Breast epithelium (tissue), 4 donors: ENCODE data around the gene CHD3. TPM values are rescaled to one million over a fixed set of nuclear protein-coding genes. Genes with fewer than 3 reads are reported as not detected.

Experiments
- DNase-seq, 2 donors: peaks; one replicate each; pipeline ENCODE4 v3.0.0-alpha.2; 2019; ENCODE audit warnings: low spot score in 2 of 2
- H3K27ac ChIP-seq, 2 donors: fragments of 200-600 bp; sonication (generic) in 1 of 2; one replicate each; pipeline ENCODE4 v1.5.1; 2016 to 2019; ENCODE audit warnings: mild to moderate bottlenecking in 1 of 2
- H3K27me3 ChIP-seq, 2 donors: fragments of 200-600 bp; sonication (generic) in 1 of 2; one replicate each; pipeline versions ENCODE4 v1.5.1 to v1.6.0; 2017 to 2019; ENCODE audit warnings: control low read depth in 1 of 2, mild to moderate bottlenecking in 1 of 2
- H3K36me3 ChIP-seq: fragments of 200-600 bp; one replicate; pipeline ENCODE4 v1.5.1; 2019
- H3K4me1 ChIP-seq, 2 donors: fragments of 200-600 bp; sonication (generic); one replicate each; pipeline ENCODE4 v1.5.1; 2016 to 2019; ENCODE audit warnings: control low read depth in 1 of 2
- H3K4me3 ChIP-seq, 3 donors: fragments of 200-600 bp; sonication (generic); 1 replicate in 2 of 3; 2 replicates in 1 of 3; pipeline ENCODE4 v1.5.1; 2016 to 2019; ENCODE audit warnings: mild to moderate bottlenecking in 3 of 3, moderate library complexity in 2 of 3
- H3K9me3 ChIP-seq, 2 donors: fragments of 200-600 bp; sonication (generic) in 1 of 2; one replicate each; pipeline ENCODE4 v1.5.1; 2016 to 2019; ENCODE audit warnings: control low read depth in 1 of 2
- CTCF ChIP-seq, 3 donors: fragments of 450-650 bp; IDR thresholded peaks; one replicate each; pipeline ENCODE4 v1.5.1; 2016 to 2017; ENCODE audit warnings: antibody characterized with exemption in 3 of 3, mild to moderate bottlenecking in 3 of 3, moderate library complexity in 3 of 3
- POLR2A ChIP-seq: fragments of 450-650 bp; IDR thresholded peaks from one replicate; pipeline ENCODE4 v1.6.1; 2016; ENCODE audit warnings: antibody characterized with exemption, mild to moderate bottlenecking, moderate library complexity
- POLR2AphosphoS5 ChIP-seq, 3 donors: sonication (generic); formaldehyde crosslinking; IDR thresholded peaks; one replicate each; pipeline ENCODE4 v1.6.1; 2017; ENCODE audit warnings: antibody characterized with exemption in 3 of 3
- intact Hi-C: fragments of 100-400 bp; cut with DNase I; formaldehyde crosslinking; loops from one replicate; pipeline ENCODE4 v1.15.1; 2023; ENCODE audit warnings: low total_unique reads
- total RNA-seq, 3 donors: library from RNA; depleted of rRNA; stranded (reverse); fragments of >200 nt; gene quantifications; one replicate each; pipeline ENCODE4 v1.1.0, GENCODE V29; 2016

CHD3 gene
- total RNA-seq, 3 donors from 2014 or later = 47.5 to 99.0 (median 90.0) TPM

DNA sequence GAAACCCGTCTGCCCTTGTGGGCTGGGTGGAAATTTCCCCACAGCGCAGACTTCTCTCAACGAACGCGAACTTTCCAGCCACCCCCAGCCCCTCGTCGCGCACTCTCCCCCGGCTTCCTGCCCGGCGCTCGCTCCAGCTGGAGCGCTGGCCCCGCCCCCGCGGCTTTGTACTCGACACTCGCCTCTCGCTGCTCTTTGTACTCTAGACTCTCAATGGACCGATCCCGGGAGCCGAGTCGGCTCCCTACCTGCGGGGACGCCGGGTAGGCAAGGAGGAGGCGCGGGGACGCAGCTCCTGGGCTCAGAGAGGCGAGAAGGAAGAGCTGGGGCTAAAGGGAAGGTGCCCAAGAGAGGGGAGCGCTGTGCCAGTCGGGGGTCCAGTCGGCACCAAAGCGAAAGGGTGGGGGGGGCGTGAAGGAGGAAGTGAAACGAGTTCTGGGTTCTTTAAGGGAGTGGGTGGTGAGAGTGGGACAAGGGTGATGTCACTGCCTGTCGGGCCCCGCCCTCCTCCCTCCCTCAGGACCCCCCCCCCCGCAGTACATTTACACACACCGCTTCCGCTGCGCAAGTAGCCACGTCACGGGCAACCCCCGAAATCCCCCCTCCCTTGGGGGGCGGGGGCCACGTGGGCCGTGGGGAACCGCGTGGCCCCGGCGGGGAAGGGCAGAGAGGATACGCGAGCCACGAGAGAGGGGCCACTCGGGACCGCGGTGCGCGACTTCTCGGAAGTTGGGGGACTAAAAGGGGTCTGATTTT is 44.9 kb upstream of the CHD3 start:
- intact Hi-C loops = no loop called here
- H3K27ac ChIP-seq = peak overlapping the region; percentile 96 to 98
- H3K27me3 ChIP-seq = no peaks in the 10 kb centered on the region
- no peaks in the 10 kb centered on the region for H3K36me3 ChIP-seq
- H3K4me1 ChIP-seq = peaks cover 11 to 25% of the 10 kb centered on the region in 2 donors
- no peaks in the 10 kb centered on the region for H3K9me3 ChIP-seq
- peak overlapping the region; percentile 55 to 88 (median 68) for H3K4me3 ChIP-seq
- peak; percentile 79 to 82 for DNase-seq
- TF ChIP-seq POLR2AphosphoS5 (IDR thresholded peaks at IDR 0.05) (peak in 2 of 3 donors; percentile 59 to 65), CTCF (IDR thresholded peaks at IDR 0.05) (peak in 1 of 3 donors; percentile 0), POLR2A (no peak)

- intact Hi-C loops = no loop called here
- peak; percentile 91 for DNase-seq
- H3K9me3 ChIP-seq = no peaks in the 10 kb centered on the region
- no peak for TF ChIP-seq CTCF (IDR thresholded peaks at IDR 0.05)
- TF ChIP-seq POLR2AphosphoS5 (IDR thresholded peaks at IDR 0.05) = peak; percentile 66 to 89 (median 78)
- TF ChIP-seq POLR2A = peak; percentile 57
- no peaks in the 10 kb centered on the region for H3K36me3 ChIP-seq
- H3K27me3 ChIP-seq = no peaks in the 10 kb centered on the region
- peak overlapping the region; percentile 96 to 98 for H3K27ac ChIP-seq
- H3K4me1 ChIP-seq = peaks cover 4 to 17% of the 10 kb centered on the region in 2 donors
- H3K4me3 ChIP-seq = peak overlapping the region; percentile 55 to 88 (median 68)
Measured at GRCh38 chr17:7844292-7845154, 44.1 kb upstream of the CHD3 start.

GRCh38 chr17:7845359-7846062 is 43.1 kb upstream of the CHD3 start:
- Histone ChIP-seq H3K4me3 (peak overlapping the region; percentile 55 to 88 (median 68)), H3K4me1 (peaks cover 4 to 15% of the 10 kb centered on the region in 2 donors), H3K27me3 (no peaks in the 10 kb centered on the region), H3K27ac (peak overlapping the region; percentile 96 to 98), H3K36me3 (no peaks in the 10 kb centered on the region), H3K9me3 (no peaks in the 10 kb centered on the region)
- TF ChIP-seq POLR2AphosphoS5 (IDR thresholded peaks at IDR 0.05) (no peak), POLR2A (no peak), CTCF (IDR thresholded peaks at IDR 0.05) (no peak)
- peak in 1 of 2 donors; percentile 47 for DNase-seq
- intact Hi-C loops = no loop called here

GRCh38 chr17:7846063-7846735 is 42.4 kb upstream of the CHD3 start:
- H3K36me3 ChIP-seq = no peaks in the 10 kb centered on the region
- no peak overlapping the region for H3K27ac ChIP-seq
- TF ChIP-seq POLR2AphosphoS5 (IDR thresholded peaks at IDR 0.05) (no peak), POLR2A (no peak), CTCF (IDR thresholded peaks at IDR 0.05) (no peak)
- intact Hi-C loops = no loop called here
- no peak overlapping the region for H3K4me3 ChIP-seq
- H3K27me3 ChIP-seq = no peaks in the 10 kb centered on the region
- peaks cover 4 to 9% of the 10 kb centered on the region in 2 donors for H3K4me1 ChIP-seq
- no peaks in the 10 kb centered on the region for H3K9me3 ChIP-seq
- DNase-seq = peak in 1 of 2 donors; percentile 46
